GOT3 (cell line): ENCODE data around the gene STUB1.

ENCODE experiments used
- DNase-seq: peaks from one replicate; lab custom pipeline; 2025; ENCODE audit warnings: mixed read lengths; lab: John Stamatoyannopoulos, UW

STUB1 gene

GRCh38 chr16:694187-694862 is 14.1 kb downstream of the STUB1 start:
- no peak for DNase-seq

- no peak for DNase-seq
Observed at GRCh38 chr16:694863-695354, 14.7 kb downstream of the STUB1 start.

GRCh38 chr16:695355-696089 is 15.3 kb downstream of the STUB1 start:
- DNase-seq = no peak

GRCh38 chr16:698911-699671 is 18.9 kb downstream of the STUB1 start:
- DNase-seq = no peak

GRCh38 chr16:700684-701584 is 20.7 kb downstream of the STUB1 start:
- DNase-seq = no peak

- no peak for DNase-seq
Observed at GRCh38 chr16:702341-702740, 22.1 kb downstream of the STUB1 start.

GRCh38 chr16:703406-703805 is 23.2 kb downstream of the STUB1 start:
- no peak for DNase-seq

- no peak for DNase-seq
Observed at GRCh38 chr16:704047-704446, 23.8 kb downstream of the STUB1 start.

- DNase-seq = no peak
Observed at GRCh38 chr16:704552-705380, 24.6 kb downstream of the STUB1 start.

GRCh38 chr16:705431-706188 is 25.4 kb downstream of the STUB1 start, which contains the start of gene FBXL16:
Gene FBXL16, minus strand, starts transcription at chr16:705801. Its CDS starts 8,396 bp downstream, at chr16:697405.
- no peak for DNase-seq

- no peak for DNase-seq
Observed at GRCh38 chr16:706189-707061, 26.2 kb downstream of the STUB1 start.

- no peak for DNase-seq
Observed at GRCh38 chr16:707062-707538, 26.9 kb downstream of the STUB1 start.

- DNase-seq = no peak
Observed at GRCh38 chr16:708019-708418, 27.8 kb downstream of the STUB1 start.

GRCh38 chr16:708959-709358 is 28.7 kb downstream of the STUB1 start:
- DNase-seq = no peak

GRCh38 chr16:709566-710499 is 29.6 kb downstream of the STUB1 start:
- DNase-seq = peak; percentile 21

- DNase-seq = no peak
Observed at GRCh38 chr16:710500-711075, 30.4 kb downstream of the STUB1 start.

- no peak for DNase-seq
Observed at GRCh38 chr16:711084-711483, 30.9 kb downstream of the STUB1 start.
